Endothelial cell of umbilical vein (primary cell): Measurements from ENCODE around the gene IRF9. TPM values are rescaled to one million over a fixed set of nuclear protein-coding genes. Genes with fewer than 3 reads are reported as not detected.

Source experiments
- BruUV-seq: library from RNA; stranded (reverse); fragments of 400-500 nt; replicated peaks from 2 replicates; lab custom pipeline; 2021; lab: Mats Ljungman, UMichigan
- CTCF ChIA-PET: fragments of 300-600, 350-600 bp; sonication (Branson Sonifier 250); formaldehyde crosslinking; loops from one replicate; lab custom pipeline; 2021; ENCODE audit warnings: antibody characterized with exemption, inconsistent platforms; lab: Charles Lee
- POLR2A ChIA-PET: fragments of 300-600, 350-600 bp; sonication (Branson Sonifier 250); formaldehyde crosslinking; loops from one replicate; lab custom pipeline; 2021; ENCODE audit warnings: antibody characterized with exemption, inconsistent platforms; lab: Charles Lee
- DNase-seq: peaks from one replicate; pipeline ENCODE4 v3.0.0-alpha.2; 2011; ENCODE audit warnings: low read depth, low spot score
- FAIRE-seq: peaks from 2 replicates; lab custom pipeline; 2011; peaks lifted over from hg19 to GRCh38; lab: Jason Lieb, UNC
- H2AFZ ChIP-seq: 2 replicates; pipeline ENCODE4 v1.6.0; 2012; ENCODE audit warnings: low read depth, low read length, control low read depth, inconsistent platforms
- H3K27ac ChIP-seq: 2 replicates; pipeline ENCODE4 v1.5.1; 2011; ENCODE audit warnings: low read depth, mild to moderate bottlenecking, control low read depth, low read length, moderate library complexity; ENCODE audit not compliant: insufficient read depth
- H3K27me3 ChIP-seq, 2 experiments: 2 replicates each; pipeline versions ENCODE4 v1.6.0 to v1.6.1; 2011; ENCODE audit warnings: low read length in 2 of 2, mixed read lengths in 1 of 2; ENCODE audit not compliant: control insufficient read depth in 2 of 2, insufficient read depth in 2 of 2
- H3K36me3 ChIP-seq, 2 experiments: 2 replicates in 1 of 2; 3 replicates in 1 of 2; pipeline ENCODE4 v1.5.1; 2011; ENCODE audit warnings: low read length in 2 of 2, mild to moderate bottlenecking in 1 of 2, moderate library complexity in 1 of 2; ENCODE audit not compliant: control insufficient read depth in 2 of 2, insufficient read depth in 2 of 2; ENCODE audit errors: extremely low read depth in 1 of 2
- H3K4me1 ChIP-seq: 3 replicates; pipeline ENCODE4 v1.5.1; 2011; ENCODE audit warnings: mild to moderate bottlenecking, low read length; ENCODE audit not compliant: control insufficient read depth, insufficient read depth; ENCODE audit errors: extremely low read depth
- H3K4me2 ChIP-seq: 2 replicates; pipeline ENCODE4 v1.6.1; 2011; ENCODE audit warnings: low read length, control low read depth, mixed read lengths; ENCODE audit not compliant: insufficient read depth
- H3K4me3 ChIP-seq, 3 experiments: fragments of 200-600 bp in 1 of 3; sonication (generic), shearing (Covaris generic) in 1 of 3; replicated peaks in 1 of 3; 2 replicates each; pipeline ENCODE4 v1.5.1; 2011 to 2016; ENCODE audit warnings: control low read depth in 3 of 3, low read length in 3 of 3, mild to moderate bottlenecking in 2 of 3, inconsistent platforms in 1 of 3, low read depth in 1 of 3, moderate library complexity in 1 of 3; ENCODE audit not compliant: insufficient read depth in 1 of 3
- H3K79me2 ChIP-seq: 2 replicates; pipeline ENCODE4 v1.6.0; 2012; ENCODE audit warnings: low read length, inconsistent platforms; ENCODE audit not compliant: control insufficient read depth, insufficient read depth
- H3K9ac ChIP-seq: replicated peaks from 2 replicates; pipeline ENCODE3; 2011; ENCODE audit warnings: low read length, control low read depth; ENCODE audit not compliant: insufficient read depth; ENCODE audit errors: extremely low read depth
- H3K9me1 ChIP-seq: replicated peaks from 3 replicates; pipeline ENCODE4 v1.6.0; 2011; ENCODE audit warnings: mild to moderate bottlenecking, low read length; ENCODE audit not compliant: control insufficient read depth, insufficient read depth; ENCODE audit errors: extremely low read depth
- H3K9me3 ChIP-seq: replicated peaks from 2 replicates; pipeline ENCODE4 v1.5.1; 2012; ENCODE audit warnings: low read length, inconsistent platforms; ENCODE audit not compliant: control insufficient read depth, insufficient read depth
- H4K20me1 ChIP-seq: replicated peaks from 2 replicates; pipeline ENCODE3; 2011; ENCODE audit warnings: mild to moderate bottlenecking, low read length; ENCODE audit not compliant: control insufficient read depth, insufficient read depth; ENCODE audit errors: extremely low read depth
- EZH2 ChIP-seq: IDR thresholded peaks from 2 replicates; pipeline ENCODE4 v1.6.1; 2012; ENCODE audit warnings: borderline replicate concordance, low read depth, mild to moderate bottlenecking, moderate library complexity, low read length, inconsistent platforms; ENCODE audit not compliant: severe bottlenecking
- FOS ChIP-seq: IDR thresholded peaks from 2 replicates; pipeline ENCODE4 v1.6.1; 2011; ENCODE audit warnings: mild to moderate bottlenecking, low read length, moderate library complexity, borderline replicate concordance; ENCODE audit not compliant: insufficient read depth
- GATA2 ChIP-seq: IDR thresholded peaks from 2 replicates; pipeline ENCODE4 v1.7.0; 2011; ENCODE audit warnings: low read depth, mild to moderate bottlenecking, moderate library complexity, mixed read lengths, low read length; ENCODE audit not compliant: insufficient read length, insufficient read depth
- JUN ChIP-seq: IDR thresholded peaks from 2 replicates; pipeline ENCODE4 v1.6.1; 2011; ENCODE audit warnings: borderline replicate concordance, low read depth; ENCODE audit not compliant: insufficient read length, insufficient read depth
- MYC ChIP-seq: IDR thresholded peaks from one replicate; pipeline ENCODE4 v1.6.1; 2011; ENCODE audit warnings: mild to moderate bottlenecking, low read depth, low read length
- POLR2A ChIP-seq: IDR thresholded peaks from 2 replicates; pipeline ENCODE4 v1.6.1; 2012; ENCODE audit warnings: low read depth, mild to moderate bottlenecking, control low read depth, low read length
- POLR2AphosphoS5 ChIP-seq: IDR thresholded peaks from 2 replicates; pipeline ENCODE4 v1.6.1; 2012; ENCODE audit warnings: low read depth, mild to moderate bottlenecking, control low read depth, low read length, moderate library complexity; ENCODE audit not compliant: insufficient read depth
- dilution Hi-C: fragments of 300-500 bp; cut with MboI; formaldehyde crosslinking; loops from one replicate; pipeline ENCODE4 v1.15.0; 2019; ENCODE audit warnings: low sequenced_read_pairs; ENCODE audit not compliant: extremely low pct_ligation_motif_present
- intact Hi-C: fragments of 100-400 bp; cut with micrococcal nuclease; formaldehyde crosslinking; loops from one replicate; pipeline ENCODE4 v1.10.0; 2022
- polyA plus RNA-seq, 4 experiments: library from polyadenylated mRNA; depleted of rRNA in 3 of 4; stranded (reverse) in 3 of 4; unstranded in 1 of 4; fragments of >200 nt; gene quantifications; 2 replicates each; pipeline versions ENCODE4 v1.2.1 to v1.2.3, GENCODE V29; 2011 to 2012; ENCODE audit warnings: missing spikeins in 1 of 4
- total RNA-seq: library from RNA; stranded (reverse); gene quantifications from 2 replicates; pipeline ENCODE4 v1.2.3, GENCODE V29; 2021
- TF ChIP-seq, protein P1 (sequence below), 2 donors: IDR thresholded peaks; 1 replicate in 1 of 2; 2 replicates in 1 of 2; pipeline ENCODE4 v1.5.1; 2011; ENCODE audit warnings: low read length in 2 of 2, mild to moderate bottlenecking in 2 of 2, moderate library complexity in 2 of 2, control low read depth in 1 of 2, inconsistent platforms in 1 of 2, low read depth in 1 of 2; ENCODE audit not compliant: insufficient read depth in 1 of 2; ENCODE audit errors: extremely low read depth in 1 of 2
- TF ChIP-seq, protein P2 (sequence below): IDR thresholded peaks from 2 replicates; pipeline ENCODE4 v1.6.1; 2011; ENCODE audit not compliant: insufficient read depth, insufficient read length

Gene IRF9
- total and polyA plus RNA-seq, 2 donors (not counting 3 experiments of a cell fraction or from before 2014, with no cell fraction given) = 44.6 to 46.1 TPM

DNA sequence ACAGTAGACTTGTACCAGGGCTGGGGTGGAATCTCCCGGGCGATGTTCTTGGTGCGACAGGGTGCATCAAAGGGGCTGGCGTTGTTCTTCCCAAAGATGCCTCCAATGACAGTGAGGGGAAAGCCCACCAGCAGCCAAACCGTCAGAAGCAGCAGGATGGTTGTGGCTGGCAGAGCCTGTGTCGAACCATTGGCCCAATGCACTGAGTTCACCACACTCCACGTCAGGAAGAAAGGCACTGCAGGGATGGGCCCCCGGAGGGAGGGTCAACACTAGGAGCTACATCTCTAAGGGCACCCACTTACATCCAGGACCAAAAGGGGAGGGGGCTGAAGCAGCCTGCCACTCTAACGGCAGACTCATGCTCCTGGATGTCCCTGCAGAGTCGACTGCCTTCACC lies 29.4 kb downstream of the IRF9 start:
- FAIRE-seq (no peak), DNase-seq (no peak)
- Histone ChIP-seq H3K27me3 (no peaks in the 10 kb centered on the region), H4K20me1 (no peaks in the 10 kb centered on the region), H3K4me3 (no peak overlapping the region), H3K9ac (no peak overlapping the region), H3K9me1 (no peaks in the 10 kb centered on the region), H3K9me3 (no peaks in the 10 kb centered on the region), H3K4me1 (peaks cover 14% of the 10 kb centered on the region), H2AFZ (no peak overlapping the region), H3K4me2 (no peak overlapping the region), H3K79me2 (peaks cover 31% of the 10 kb centered on the region), H3K36me3 (peaks cover 5 to 24% of the 10 kb centered on the region in 2 experiments), H3K27ac (no peak overlapping the region)
- dilution Hi-C loops (no loop called here), intact Hi-C loops (no loop called here)
- ChIA-PET POLR2A (no interaction called here), CTCF (no interaction called here)
- TF ChIP-seq POLR2A (no peak), JUN (no peak), MYC (no peak), POLR2AphosphoS5 (no peak), GATA2 (no peak), EZH2 (no peak), FOS (no peak)
- TF ChIP-seq, protein P1, sequence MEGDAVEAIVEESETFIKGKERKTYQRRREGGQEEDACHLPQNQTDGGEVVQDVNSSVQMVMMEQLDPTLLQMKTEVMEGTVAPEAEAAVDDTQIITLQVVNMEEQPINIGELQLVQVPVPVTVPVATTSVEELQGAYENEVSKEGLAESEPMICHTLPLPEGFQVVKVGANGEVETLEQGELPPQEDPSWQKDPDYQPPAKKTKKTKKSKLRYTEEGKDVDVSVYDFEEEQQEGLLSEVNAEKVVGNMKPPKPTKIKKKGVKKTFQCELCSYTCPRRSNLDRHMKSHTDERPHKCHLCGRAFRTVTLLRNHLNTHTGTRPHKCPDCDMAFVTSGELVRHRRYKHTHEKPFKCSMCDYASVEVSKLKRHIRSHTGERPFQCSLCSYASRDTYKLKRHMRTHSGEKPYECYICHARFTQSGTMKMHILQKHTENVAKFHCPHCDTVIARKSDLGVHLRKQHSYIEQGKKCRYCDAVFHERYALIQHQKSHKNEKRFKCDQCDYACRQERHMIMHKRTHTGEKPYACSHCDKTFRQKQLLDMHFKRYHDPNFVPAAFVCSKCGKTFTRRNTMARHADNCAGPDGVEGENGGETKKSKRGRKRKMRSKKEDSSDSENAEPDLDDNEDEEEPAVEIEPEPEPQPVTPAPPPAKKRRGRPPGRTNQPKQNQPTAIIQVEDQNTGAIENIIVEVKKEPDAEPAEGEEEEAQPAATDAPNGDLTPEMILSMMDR (IDR thresholded peaks at IDR 0.05; ENCODE audit: extremely low read depth in 1 of 2, insufficient read depth in 1 of 2, low read depth in 1 of 2, low read length in 2 of 2) = no peak
- TF ChIP-seq, protein P2, sequence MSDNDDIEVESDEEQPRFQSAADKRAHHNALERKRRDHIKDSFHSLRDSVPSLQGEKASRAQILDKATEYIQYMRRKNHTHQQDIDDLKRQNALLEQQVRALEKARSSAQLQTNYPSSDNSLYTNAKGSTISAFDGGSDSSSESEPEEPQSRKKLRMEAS = no peak
- BruUV-seq = no TSS peak
